HG02938 (cell line): Measurements from ENCODE around the gene OLFML2B.
"Not testable (repeated sequence)": the region's sequence is repeated elsewhere in the genome, so short reads cannot be mapped to it uniquely, and the experiment has no call there.

Source experiments
- ATAC-seq: cut with Tn5 transposase; IDR thresholded peaks from one replicate; pipeline ENCODE4 v1.9.1; 2021; ENCODE audit warnings: mild to moderate bottlenecking, moderate library complexity; ENCODE audit not compliant: unreplicated experiment

Gene OLFML2B

GRCh38 chr1:162023547-162024501 is at the start of gene OLFML2B:
TSS of gene OLFML2B (minus strand) at chr1:162023869. CDS start at chr1:162023430, 439 bp downstream.
- no peak for ATAC-seq

DNA sequence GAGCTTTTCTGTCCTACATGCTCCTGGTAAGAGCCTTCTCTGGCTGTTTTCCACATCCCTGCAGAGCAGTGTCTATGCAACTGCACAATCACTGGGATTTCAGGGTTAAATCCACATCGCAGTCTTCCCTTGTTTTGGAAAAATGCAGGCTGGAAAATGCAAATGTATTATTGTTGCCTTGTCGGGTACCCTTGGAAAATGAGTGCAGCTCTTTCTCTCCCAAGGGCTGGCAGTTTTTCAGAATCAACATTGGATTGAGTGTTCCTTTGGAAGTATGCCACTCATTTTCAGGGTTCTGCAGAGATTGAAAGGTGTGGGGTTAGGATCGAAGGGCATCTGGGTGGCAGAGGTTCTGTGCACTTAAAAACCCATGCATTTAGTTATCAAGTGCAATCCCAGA is 49.1 kb upstream of the OLFML2B start:
- no peak for ATAC-seq

- ATAC-seq = no peak
Measured at GRCh38 chr1:162070825-162071224, 47.2 kb upstream of the OLFML2B start.

- ATAC-seq = peak; percentile 9
Measured at GRCh38 chr1:162070094-162070748, 46.6 kb upstream of the OLFML2B start.

DNA sequence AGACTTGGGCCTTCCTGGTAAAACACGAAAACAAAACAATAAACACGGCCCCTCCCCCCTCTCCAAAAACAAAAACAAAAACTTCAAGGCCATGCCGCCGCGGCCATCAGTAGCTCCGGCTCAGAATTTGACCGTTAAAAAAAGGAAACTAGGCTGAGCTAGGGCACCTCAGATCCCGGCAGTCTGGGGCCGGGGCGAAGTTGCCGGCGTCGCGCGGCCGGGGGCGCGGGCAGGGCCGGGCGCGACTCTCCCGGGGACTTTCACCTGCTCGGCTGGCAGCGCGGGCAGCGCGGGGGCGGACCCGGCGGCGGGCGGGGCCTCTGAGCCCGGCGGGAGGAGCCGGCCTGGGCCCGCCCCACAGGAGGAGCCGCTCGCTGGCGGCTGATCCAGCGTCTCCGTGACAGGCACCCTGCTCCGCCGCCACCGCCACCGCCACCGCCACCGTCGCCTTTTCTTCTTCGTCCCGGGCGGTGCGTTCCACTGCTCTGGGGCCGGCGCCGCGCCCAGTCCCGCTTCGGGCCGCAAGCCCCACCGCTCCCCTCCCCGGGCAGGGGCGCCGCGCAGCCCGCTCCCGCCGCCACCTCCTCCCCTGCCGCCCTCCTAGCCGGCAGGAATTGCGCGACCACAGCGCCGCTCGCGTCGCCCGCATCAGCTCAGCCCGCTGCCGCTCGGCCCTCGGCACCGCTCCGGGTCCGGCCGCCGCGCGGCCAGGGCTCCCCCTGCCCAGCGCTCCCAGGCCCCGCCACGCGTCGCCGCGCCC is 45.8 kb upstream of the OLFML2B start, which contains the start of gene NOS1AP:
Gene NOS1AP (plus strand): TSS at position 358 of the 760 bp plus-strand sequence. CDS start 487 bp downstream, outside the sequence.
- peak; percentile 91 for ATAC-seq

GRCh38 chr1:162068301-162068700 is 44.6 kb upstream of the OLFML2B start:
- no peak for ATAC-seq

- ATAC-seq = no peak
Measured at GRCh38 chr1:162067466-162067865, 43.8 kb upstream of the OLFML2B start.

GRCh38 chr1:162066836-162067235 is 43.2 kb upstream of the OLFML2B start:
- ATAC-seq = not testable (repeated sequence)

- no peak for ATAC-seq
Measured at GRCh38 chr1:162065016-162065415, 41.3 kb upstream of the OLFML2B start.

- no peak for ATAC-seq
Measured at GRCh38 chr1:162062542-162063015, 38.9 kb upstream of the OLFML2B start.

GRCh38 chr1:162060314-162060713 is 36.6 kb upstream of the OLFML2B start:
- no peak for ATAC-seq

GRCh38 chr1:162059721-162060120 is 36.1 kb upstream of the OLFML2B start:
- no peak for ATAC-seq

- no peak for ATAC-seq
Measured at GRCh38 chr1:162056579-162056978, 32.9 kb upstream of the OLFML2B start.

DNA sequence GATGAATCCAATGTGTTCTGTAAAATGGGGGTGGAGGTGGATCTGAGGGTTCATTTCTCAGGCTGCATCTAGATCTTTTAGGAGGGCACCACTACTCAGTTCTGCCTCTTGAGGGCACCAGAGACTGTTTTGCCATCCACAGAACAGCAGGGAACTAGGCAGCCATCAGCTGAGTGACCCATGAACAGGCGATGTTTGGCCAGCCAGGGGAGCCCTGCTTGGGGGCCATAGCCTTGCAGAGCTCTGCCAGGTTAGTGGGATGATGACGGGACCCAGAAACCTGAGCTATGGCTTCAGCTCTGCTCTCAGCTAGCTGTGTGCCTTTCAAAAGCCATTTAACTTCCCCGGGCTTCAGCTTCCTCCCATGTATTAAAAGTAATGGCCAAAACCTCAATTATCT is 32.4 kb upstream of the OLFML2B start:
- peak; percentile 79 for ATAC-seq

- ATAC-seq = no peak
Measured at GRCh38 chr1:162055062-162055461, 31.4 kb upstream of the OLFML2B start.

DNA sequence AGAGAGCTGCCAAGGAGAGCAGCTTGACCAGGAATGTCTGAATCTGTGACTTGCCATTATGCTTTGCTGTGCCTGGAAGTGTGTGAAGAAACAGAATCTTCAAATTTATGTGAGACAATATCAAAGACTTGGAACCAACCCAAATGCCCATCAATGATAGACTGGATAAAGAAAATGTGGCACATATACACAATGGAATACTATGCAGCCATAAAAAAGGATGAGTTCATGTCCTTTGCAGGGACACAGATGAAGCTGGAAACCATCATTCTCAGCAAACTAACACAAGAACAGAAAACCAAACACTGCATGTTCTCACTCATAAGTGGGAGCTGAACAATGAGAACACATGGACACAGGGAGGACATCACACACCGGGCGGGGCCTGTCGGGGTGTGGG is 30.3 kb upstream of the OLFML2B start:
- not testable (repeated sequence) for ATAC-seq

GRCh38 chr1:162046921-162047320 is 23.3 kb upstream of the OLFML2B start:
- ATAC-seq = no peak

DNA sequence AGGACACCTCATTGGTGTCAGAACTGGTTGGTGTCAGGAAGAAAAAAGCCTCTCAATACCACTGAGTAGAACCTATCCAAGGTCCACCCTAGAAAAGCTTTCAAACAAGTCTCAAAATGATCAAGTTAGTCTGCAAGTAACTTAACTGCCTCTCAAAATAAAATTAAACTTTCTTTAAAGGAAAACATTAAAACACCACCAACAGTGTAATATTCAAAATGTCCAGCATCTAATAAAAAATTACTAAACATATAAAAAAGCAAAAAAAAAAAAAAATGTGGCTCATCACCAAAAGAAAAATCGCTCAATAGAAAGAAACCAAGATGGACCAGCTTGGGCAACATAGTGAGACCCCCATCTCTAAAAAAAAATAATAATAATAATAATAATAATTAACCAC is 18.7 kb upstream of the OLFML2B start:
- no peak for ATAC-seq

GRCh38 chr1:162040657-162041056 is 17.0 kb upstream of the OLFML2B start:
- ATAC-seq = no peak

DNA sequence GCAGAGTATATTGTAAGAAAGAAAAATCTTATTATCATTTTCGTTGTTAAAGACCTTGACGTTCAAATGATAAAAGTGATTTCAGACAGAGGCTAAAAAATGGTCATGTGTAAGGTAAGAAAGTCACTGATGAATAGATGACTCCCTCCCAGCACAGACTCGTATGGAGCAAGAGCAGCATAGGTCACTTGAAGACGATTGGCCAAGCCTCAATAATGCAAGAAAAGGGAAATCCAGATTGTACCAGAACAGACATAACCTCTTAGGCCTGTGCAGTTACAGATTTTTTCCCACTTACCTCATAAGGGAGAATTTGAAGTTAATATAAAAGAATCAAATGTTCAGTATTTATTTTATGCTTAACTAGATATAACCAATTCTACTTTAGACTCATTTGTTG is 16.3 kb upstream of the OLFML2B start:
- ATAC-seq = no peak

DNA sequence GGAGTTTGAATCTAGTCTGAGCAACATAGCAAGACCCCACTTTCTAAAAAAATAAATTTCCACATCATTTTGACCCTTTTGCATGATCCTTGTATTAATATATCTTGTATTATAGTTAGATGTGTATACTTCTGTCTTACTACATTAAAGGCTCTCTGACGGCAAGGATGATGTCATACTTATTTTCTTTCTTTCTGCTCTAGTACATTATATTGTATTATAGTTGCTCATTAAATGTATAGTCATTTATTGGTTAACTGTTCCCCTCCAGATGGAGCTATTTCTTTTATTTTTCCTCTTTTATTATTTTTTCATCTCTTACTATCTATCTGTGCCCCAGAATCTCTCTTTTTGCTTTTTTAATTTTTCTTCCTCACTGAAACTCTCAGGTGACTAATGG is 15.0 kb upstream of the OLFML2B start:
- ATAC-seq = no peak
